Epidermal melanocyte (primary cell): Measurements from ENCODE around the gene MDM4.

Source experiments
- DNase-seq: peaks from one replicate; pipeline ENCODE4 v3.0.0; 2011; ENCODE audit warnings: low spot score; ENCODE audit not compliant: insufficient read length

Gene MDM4

GRCh38 chr1:204491655-204492054, 24.6 kb upstream of the MDM4 start:
- DNase-seq, result no peak

- no peak for DNase-seq
These were observed 22.8 kb upstream of the MDM4 start for GRCh38 chr1:204493145-204493983.

- DNase-seq, result no peak
These were observed 22.3 kb upstream of the MDM4 start for GRCh38 chr1:204493984-204494280.

- peak; percentile 77 for DNase-seq
These were observed 21.7 kb upstream of the MDM4 start, which contains the start of gene PIK3C2B for GRCh38 chr1:204494281-204495077. Gene PIK3C2B (minus strand): TSS chr1:204494805. CDS start chr1:204469802, 25,003 bp downstream.

- no peak for DNase-seq
These were observed 21.0 kb upstream of the MDM4 start for GRCh38 chr1:204495078-204495753.

- no peak for DNase-seq
These were observed 20.4 kb upstream of the MDM4 start for GRCh38 chr1:204495777-204496176.

- no peak for DNase-seq
These were observed 17.2 kb upstream of the MDM4 start for GRCh38 chr1:204498981-204499380.

- no peak for DNase-seq
These were observed 16.4 kb upstream of the MDM4 start for GRCh38 chr1:204499511-204500468.

GRCh38 chr1:204502241-204502640, 14.0 kb upstream of the MDM4 start:
- DNase-seq, result no peak

- DNase-seq, result no peak
These were observed 12.9 kb upstream of the MDM4 start for GRCh38 chr1:204503122-204503912.

GRCh38 chr1:204503913-204504519, 12.2 kb upstream of the MDM4 start:
- DNase-seq, result no peak

GRCh38 chr1:204505674-204506200, 10.5 kb upstream of the MDM4 start:
- DNase-seq, result no peak

- DNase-seq, result no peak
These were observed 9.8 kb upstream of the MDM4 start for GRCh38 chr1:204506201-204506968.

GRCh38 chr1:204506969-204507316, 9.3 kb upstream of the MDM4 start:
- peak; percentile 29 for DNase-seq

- no peak for DNase-seq
These were observed 8.7 kb upstream of the MDM4 start for GRCh38 chr1:204507317-204508105.

GRCh38 chr1:204509186-204509635, 7.0 kb upstream of the MDM4 start:
- no peak for DNase-seq

- DNase-seq, result no peak
These were observed 4.8 kb upstream of the MDM4 start for GRCh38 chr1:204511366-204511765.
